H1 (cell line): ENCODE results near the gene LRTM2. TPM values are rescaled to one million over a fixed set of nuclear protein-coding genes. Genes with fewer than 3 reads are reported as not detected.

Source experiments
- BACH1 ChIP-seq: IDR thresholded peaks from 2 replicates; pipeline ENCODE4 v1.6.1; 2012; ENCODE audit warnings: low read length, improper control_type of control experiment
- BCL11A ChIP-seq, 2 experiments: IDR thresholded peaks; one replicate each; pipeline ENCODE4 v1.6.1; 2011; ENCODE audit warnings: low read depth in 2 of 2, low read length in 2 of 2, mild to moderate bottlenecking in 2 of 2
- CBX8 ChIP-seq: fragments of 300-800, 300-1000 bp; sonication (generic); IDR thresholded peaks from 2 replicates; pipeline ENCODE4 v1.7.1; 2016; ENCODE audit warnings: low read depth, low read length, borderline replicate concordance
- CEBPB ChIP-seq: IDR thresholded peaks from 2 replicates; pipeline ENCODE4 v1.6.1; 2012; ENCODE audit warnings: low read depth, low read length
- CHD2 ChIP-seq: IDR thresholded peaks from 2 replicates; pipeline ENCODE4 v1.6.1; 2012; ENCODE audit warnings: low read length, improper control_type of control experiment
- EP300 ChIP-seq, 2 experiments: IDR thresholded peaks; 1 replicate in 1 of 2; 2 replicates in 1 of 2; pipeline ENCODE4 v1.6.1; 2011 to 2012; ENCODE audit warnings: low read depth in 2 of 2, low read length in 2 of 2, mild to moderate bottlenecking in 2 of 2, borderline replicate concordance in 1 of 2, inconsistent platforms in 1 of 2, moderate library complexity in 1 of 2
- EZH2 ChIP-seq: fragments of 200-600 bp; sonication (generic); IDR thresholded peaks from 2 replicates; pipeline ENCODE4 v1.7.1; 2012; ENCODE audit warnings: low read depth, mild to moderate bottlenecking, moderate library complexity, low read length, inconsistent platforms; ENCODE audit not compliant: severe bottlenecking
- FOSL1 ChIP-seq: IDR thresholded peaks from 2 replicates; pipeline ENCODE4 v1.6.1; 2011; ENCODE audit warnings: mild to moderate bottlenecking, low read depth, low read length, moderate library complexity; ENCODE audit not compliant: insufficient read depth
- KDM1A ChIP-seq: fragments of 200-600, 300-600 bp; sonication (generic); IDR thresholded peaks from 2 replicates; pipeline ENCODE4 v1.7.1; 2016; ENCODE audit warnings: mild to moderate bottlenecking, low read length, borderline replicate concordance
- KDM4A ChIP-seq: IDR thresholded peaks from one replicate; pipeline ENCODE4 v1.7.1; 2012; ENCODE audit warnings: low read depth, mild to moderate bottlenecking, moderate library complexity, low read length, inconsistent platforms; ENCODE audit not compliant: severe bottlenecking
- KDM5A ChIP-seq: fragments of 200-600 bp; IDR thresholded peaks from 2 replicates; pipeline ENCODE4 v1.7.1; 2012; ENCODE audit warnings: mild to moderate bottlenecking, low read length, inconsistent platforms, mixed read lengths
- PHF8 ChIP-seq: fragments of 200-600 bp; sonication (generic); conservative IDR thresholded peaks from 2 replicates; pipeline ENCODE4 v1.7.1; 2012; ENCODE audit warnings: low read depth, mild to moderate bottlenecking, inconsistent platforms, low read length, moderate library complexity
- POLR2A ChIP-seq, 2 experiments: IDR thresholded peaks; 1 replicate in 1 of 2; 2 replicates in 1 of 2; pipeline ENCODE4 v1.6.1; 2011; ENCODE audit warnings: low read depth in 2 of 2, low read length in 2 of 2, mild to moderate bottlenecking in 2 of 2; ENCODE audit errors: control extremely low read depth in 1 of 2
- POLR2AphosphoS5 ChIP-seq: IDR thresholded peaks from 2 replicates; pipeline ENCODE4 v1.6.1; 2011; ENCODE audit warnings: low read depth, low read length
- RNF2 ChIP-seq: fragments of 200-900, 300-1000 bp; sonication (generic); IDR thresholded peaks from 2 replicates; pipeline ENCODE4 v1.7.1; 2016; ENCODE audit warnings: borderline replicate concordance, low read depth, mild to moderate bottlenecking, antibody characterized with exemption, low read length; ENCODE audit not compliant: poor library complexity, severe bottlenecking; ENCODE audit errors: missing control alignments
- SAP30 ChIP-seq: fragments of 300-600 bp; sonication (generic); IDR thresholded peaks from 2 replicates; pipeline ENCODE4 v1.7.1; 2012; ENCODE audit warnings: low read length, moderate library complexity, mild to moderate bottlenecking, inconsistent platforms; ENCODE audit not compliant: insufficient read depth, insufficient replicate concordance
- SP4 ChIP-seq: IDR thresholded peaks from 2 replicates; pipeline ENCODE4 v1.6.1; 2012; ENCODE audit warnings: low read length, inconsistent platforms
- TAF7 ChIP-seq: optimal IDR thresholded peaks from 2 replicates; pipeline ENCODE3; 2011; ENCODE audit warnings: low read depth, mild to moderate bottlenecking, inconsistent platforms, low read length, moderate library complexity, borderline replicate concordance
- TEAD4 ChIP-seq: IDR thresholded peaks from 2 replicates; pipeline ENCODE4 v1.6.1; 2012; ENCODE audit warnings: low read depth, low read length, inconsistent platforms, mixed read lengths
- ZNF274 ChIP-seq: IDR thresholded peaks from 2 replicates; pipeline ENCODE4 v1.7.0; 2012; ENCODE audit warnings: low read length, borderline replicate concordance; ENCODE audit errors: extremely low read depth
- polyA plus RNA-seq, 7 experiments: library from polyadenylated mRNA; depleted of rRNA in 3 of 7; stranded (reverse) in 5 of 7; unstranded in 2 of 7; fragments of >200 nt in 5 of 7; fragments of 200-250 nt in 2 of 7; gene quantifications; 1 replicate in 5 of 7; 2 replicates in 1 of 7; 4 replicates in 1 of 7; pipeline versions ENCODE4 v1.2.1 to v1.2.3, GENCODE V29; 2011 to 2013; ENCODE audit warnings: missing spikeins in 2 of 7, mixed read lengths in 2 of 7
- total RNA-seq: library from RNA; stranded (reverse); fragmentation: NEBNext Ultra II Directional; extraction: Animal tissue kit (Norgen Biotek cat#: 25700); gene quantifications from 2 replicates; pipeline ENCODE4 v1.2.1, GENCODE V29; 2021

Gene LRTM2
- total and polyA plus RNA-seq, 2 of the 8 experiments (the other 6 are each of a cell fraction or from before 2014, with no cell fraction given), result 0.06 TPM; not detected in 1

DNA sequence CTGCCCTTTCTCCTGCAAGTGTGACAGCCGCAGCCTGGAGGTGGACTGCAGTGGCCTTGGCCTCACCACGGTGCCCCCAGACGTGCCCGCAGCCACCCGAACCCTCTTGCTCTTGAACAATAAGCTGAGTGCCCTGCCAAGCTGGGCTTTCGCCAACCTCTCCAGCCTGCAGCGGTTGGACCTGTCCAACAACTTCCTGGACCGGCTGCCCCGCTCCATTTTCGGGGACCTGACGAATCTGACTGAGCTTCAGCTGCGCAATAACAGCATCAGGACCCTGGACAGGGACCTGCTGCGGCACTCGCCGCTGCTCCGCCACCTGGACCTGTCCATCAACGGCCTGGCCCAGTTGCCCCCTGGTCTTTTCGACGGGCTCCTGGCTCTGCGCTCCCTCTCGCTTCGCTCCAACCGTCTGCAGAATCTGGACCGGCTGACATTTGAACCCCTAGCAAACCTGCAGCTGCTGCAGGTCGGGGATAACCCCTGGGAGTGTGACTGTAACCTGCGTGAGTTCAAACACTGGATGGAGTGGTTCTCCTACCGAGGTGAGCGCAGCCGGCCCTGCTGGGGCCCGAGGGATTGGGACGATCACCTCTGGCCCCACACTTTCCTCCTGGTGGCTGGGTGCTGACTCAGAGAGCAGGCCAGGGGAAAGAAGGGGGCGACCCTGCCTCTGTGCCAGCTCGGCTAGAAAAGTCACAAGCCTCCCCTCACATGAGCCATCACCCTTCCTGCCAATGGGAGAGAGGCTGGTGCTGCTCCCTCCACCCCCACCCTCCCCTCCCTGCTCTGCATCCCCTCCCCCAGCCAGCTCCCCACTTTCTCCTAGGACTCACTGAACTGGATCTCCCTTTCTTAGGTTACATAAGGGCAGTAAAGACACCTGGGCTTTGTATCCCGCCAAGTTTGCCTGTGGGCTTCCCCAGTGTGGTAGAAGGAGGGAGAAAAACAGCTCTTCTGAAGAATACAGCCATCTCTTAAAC lies 10.9 kb downstream of the LRTM2 start (continued):
- TF ChIP-seq CBX8 (no peak), CHD2 (no peak), ZNF274 (no peak), EP300 (IDR thresholded peaks at IDR 0.05; ENCODE audit: borderline replicate concordance in 1 of 2, low read depth in 2 of 2, low read length in 2 of 2) (peak in 1 of 2 experiments; percentile 36; a peak in 1 of 3 replicates), POLR2A (IDR thresholded peaks at IDR 0.05; ENCODE audit: control extremely low read depth in 1 of 2, low read depth in 2 of 2, low read length in 2 of 2) (no peak), KDM5A (no peak), BCL11A (IDR thresholded peaks at IDR 0.05; ENCODE audit: low read depth in 2 of 2, low read length in 2 of 2) (no peak), POLR2AphosphoS5 (no peak), SP4 (0 out of 2 replicates have a peak, but pooled peaks have one; percentile 40), BACH1 (no peak), KDM1A (no peak), TAF7 (peak; percentile 70), FOSL1 (no peak), CEBPB (peak; percentile 64; the same call in 1 of the 2 replicates), PHF8 (no peak), KDM4A (peak; percentile 53), EZH2 (no peak), TEAD4 (no peak), SAP30 (peak; percentile 93), RNF2 (no peak)
